HG03060 (cell line): Measurements from ENCODE around the gene UMODL1.

Experiments used
- ATAC-seq: cut with Tn5 transposase; IDR thresholded peaks from one replicate; pipeline ENCODE4 v1.9.1; 2021; ENCODE audit warnings: low read depth, moderate number of reproducible peaks; ENCODE audit not compliant: unreplicated experiment

UMODL1 gene

GRCh38 chr21:42093186-42093585, 22.1 kb downstream of the UMODL1 start:
- no peak for ATAC-seq

- ATAC-seq = no peak
Observed at GRCh38 chr21:42093991-42094421, 22.9 kb downstream of the UMODL1 start.

- no peak for ATAC-seq
Observed at GRCh38 chr21:42094811-42095210, 23.7 kb downstream of the UMODL1 start.

- no peak for ATAC-seq
Observed at GRCh38 chr21:42095581-42095980, 24.5 kb downstream of the UMODL1 start.

- no peak for ATAC-seq
Observed at GRCh38 chr21:42096566-42096965, 25.4 kb downstream of the UMODL1 start.

GRCh38 chr21:42097274-42097673, 26.2 kb downstream of the UMODL1 start:
- ATAC-seq = no peak

- no peak for ATAC-seq
Observed at GRCh38 chr21:42097860-42098454, 26.8 kb downstream of the UMODL1 start.

GRCh38 chr21:42098957-42099505, 27.9 kb downstream of the UMODL1 start:
- no peak for ATAC-seq

GRCh38 chr21:42101246-42101645, 30.1 kb downstream of the UMODL1 start:
- no peak for ATAC-seq

GRCh38 chr21:42102076-42102475, 31.0 kb downstream of the UMODL1 start:
- ATAC-seq = no peak

GRCh38 chr21:42102526-42102925, 31.4 kb downstream of the UMODL1 start:
- ATAC-seq = no peak

- no peak for ATAC-seq
Observed at GRCh38 chr21:42102991-42103390, 31.9 kb downstream of the UMODL1 start.

GRCh38 chr21:42103843-42104242, 32.7 kb downstream of the UMODL1 start:
- no peak for ATAC-seq

- no peak for ATAC-seq
Observed at GRCh38 chr21:42105476-42106315, 34.6 kb downstream of the UMODL1 start.

GRCh38 chr21:42106425-42106824, 35.3 kb downstream of the UMODL1 start:
- ATAC-seq = no peak

- no peak for ATAC-seq
Observed at GRCh38 chr21:42107177-42107880, 36.2 kb downstream of the UMODL1 start.

GRCh38 chr21:42107881-42108553, 36.9 kb downstream of the UMODL1 start:
- ATAC-seq = peak; percentile 92

GRCh38 chr21:42108554-42109340, 37.6 kb downstream of the UMODL1 start:
- no peak for ATAC-seq

- no peak for ATAC-seq
Observed at GRCh38 chr21:42109473-42109872, 38.4 kb downstream of the UMODL1 start.
